Measurements from ENCODE around the gene FNDC11.
A peak's percentile ranks its signal among the peaks of the same experiment; 100 is the strongest.

Gene FNDC11

GRCh38 chr20:63525185-63525584 is 28.8 kb upstream of the FNDC11 start:
- DNase-seq (ENCODE audit: low read depth in 2 of 2) = no peak

GRCh38 chr20:63525971-63526370 is 28.0 kb upstream of the FNDC11 start:
- no peak for DNase-seq (ENCODE audit: low read depth in 2 of 2)

GRCh38 chr20:63527184-63527583 is 26.8 kb upstream of the FNDC11 start:
- DNase-seq (ENCODE audit: low read depth in 2 of 2) = no peak

- no peak for DNase-seq (ENCODE audit: low read depth in 2 of 2)
These were observed 24.6 kb upstream of the FNDC11 start for GRCh38 chr20:63529180-63529860.

- no peak for DNase-seq (ENCODE audit: low read depth in 2 of 2)
These were observed 23.8 kb upstream of the FNDC11 start for GRCh38 chr20:63529861-63530787.

- no peak for DNase-seq (ENCODE audit: low read depth in 2 of 2)
These were observed 23.2 kb upstream of the FNDC11 start for GRCh38 chr20:63530788-63531160.

- no peak for DNase-seq (ENCODE audit: low read depth in 2 of 2)
These were observed 22.1 kb upstream of the FNDC11 start for GRCh38 chr20:63531686-63532448.

- DNase-seq (ENCODE audit: low read depth in 2 of 2) = no peak
These were observed 21.4 kb upstream of the FNDC11 start for GRCh38 chr20:63532449-63532971.

GRCh38 chr20:63533388-63533787 is 20.6 kb upstream of the FNDC11 start:
- DNase-seq (ENCODE audit: low read depth in 2 of 2) = no peak

- no peak for DNase-seq (ENCODE audit: low read depth in 2 of 2)
These were observed 20.0 kb upstream of the FNDC11 start for GRCh38 chr20:63533871-63534393.

GRCh38 chr20:63534427-63534830 is 19.5 kb upstream of the FNDC11 start:
- no peak for DNase-seq (ENCODE audit: low read depth in 2 of 2)

- DNase-seq (ENCODE audit: low read depth in 2 of 2) = no peak
These were observed 18.9 kb upstream of the FNDC11 start for GRCh38 chr20:63534831-63535651.

GRCh38 chr20:63536241-63536977 is 17.6 kb upstream of the FNDC11 start:
- no peak for DNase-seq (ENCODE audit: low read depth in 2 of 2)

GRCh38 chr20:63536997-63537524 is 16.9 kb upstream of the FNDC11 start, which contains the start of gene PTK6:
Gene PTK6 (minus strand): TSS chr20:63537376. CDS start chr20:63537314, 62 bp downstream.
- DNase-seq (ENCODE audit: low read depth in 2 of 2) = no peak

GRCh38 chr20:63537525-63538203 is 16.3 kb upstream of the FNDC11 start:
- DNase-seq (ENCODE audit: low read depth in 2 of 2) = peak; percentile 79 to 84

GRCh38 chr20:63538204-63539091 is 15.5 kb upstream of the FNDC11 start:
- no peak for DNase-seq (ENCODE audit: low read depth in 2 of 2)

- no peak for DNase-seq (ENCODE audit: low read depth in 2 of 2)
These were observed 14.9 kb upstream of the FNDC11 start for GRCh38 chr20:63539092-63539430.
